ENCODE results near the gene GALNT2. TPM values are rescaled to one million over a fixed set of nuclear protein-coding genes. Genes with fewer than 3 reads are reported as not detected.

Gene GALNT2
- total and polyA plus RNA-seq, 4 donors: 47.5 to 182 (median 114) TPM

DNA sequence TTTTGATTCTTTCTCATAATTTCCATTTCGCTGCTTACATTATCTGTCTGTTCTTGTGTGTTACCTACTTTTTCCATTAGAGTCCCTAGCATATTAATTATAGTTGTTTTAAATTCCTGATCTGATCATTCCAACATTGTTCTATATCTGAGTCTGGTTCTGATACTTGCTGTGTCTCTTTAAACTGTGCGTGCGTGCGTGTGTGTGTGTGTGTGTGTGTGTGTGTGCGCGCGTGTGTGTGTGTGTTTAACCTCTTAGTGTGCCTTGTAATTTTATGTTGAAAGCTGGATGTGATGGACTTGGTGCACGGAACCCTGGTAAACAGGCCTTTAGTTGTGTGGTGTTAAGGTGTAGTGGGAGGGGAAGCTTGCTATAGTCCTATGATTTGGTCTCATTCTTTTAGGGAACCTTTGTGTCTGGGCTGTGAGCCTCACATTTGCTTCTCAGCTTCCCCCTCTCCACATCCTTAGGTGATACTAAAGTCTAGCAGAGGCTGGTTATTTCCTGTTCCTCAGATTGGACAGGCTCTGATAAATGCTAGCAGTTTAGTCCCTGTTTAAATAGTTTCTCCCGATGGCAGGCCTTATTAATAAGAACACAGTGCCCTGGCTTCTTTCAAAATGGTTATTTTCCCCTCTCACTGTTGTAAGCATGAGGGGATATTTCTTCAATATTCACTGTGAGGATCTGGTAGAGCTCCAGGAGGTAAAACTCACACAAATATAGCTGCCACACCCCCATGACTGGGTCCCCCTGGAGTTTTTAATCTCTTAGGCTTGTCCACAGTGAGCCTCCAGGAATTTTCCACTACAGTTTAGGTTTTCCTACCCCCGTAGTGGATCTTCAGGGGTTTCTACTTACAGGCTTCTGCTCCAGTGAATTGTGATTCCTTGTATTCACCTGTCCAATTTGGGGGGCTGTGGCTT is 118.3 kb downstream of the GALNT2 start:
- Histone ChIP-seq H3K36me3 (ENCODE audit: control insufficient read depth in 4 of 4, insufficient read depth in 3 of 4, low read depth in 1 of 4, low read length in 3 of 4) (peaks cover 0 to 4% (median 1%) of the 10 kb centered on the region in 4 donors), H3K9me3 (ENCODE audit: control insufficient read depth in 4 of 4, low read length in 3 of 4) (no peaks in the 10 kb centered on the region), H3K9ac (ENCODE audit: low read depth in 1 of 2, low read length in 2 of 2) (peak overlapping the region; percentile 1 to 82), H3K27ac (ENCODE audit: low read depth in 1 of 2, low read length in 2 of 2) (peak overlapping the region in 1 of 2 donors; percentile 64), H3K4me3 (ENCODE audit: low read depth in 1 of 3, low read length in 3 of 3) (no peak overlapping the region), H3K4me1 (ENCODE audit: control insufficient read depth in 4 of 4, insufficient read depth in 4 of 4, low read length in 3 of 4) (peaks cover 0 to 18% (median 5%) of the 10 kb centered on the region in 4 donors), H3K27me3 (ENCODE audit: control insufficient read depth in 4 of 4, insufficient read depth in 4 of 4, low read length in 3 of 4) (no peaks in the 10 kb centered on the region)
- WGBS: 45% methylated on average over 10 of the region's 10 CpGs
- TF ChIP-seq SP1 (IDR thresholded peaks at IDR 0.05) (no peak), EGR1 (IDR thresholded peaks at IDR 0.05; ENCODE audit: low read depth in 2 of 2) (no peak), YY1 (IDR thresholded peaks at IDR 0.05) (no peak), RAD21 (IDR thresholded peaks at IDR 0.05) (no peak)
- TF ChIP-seq, protein P1, sequence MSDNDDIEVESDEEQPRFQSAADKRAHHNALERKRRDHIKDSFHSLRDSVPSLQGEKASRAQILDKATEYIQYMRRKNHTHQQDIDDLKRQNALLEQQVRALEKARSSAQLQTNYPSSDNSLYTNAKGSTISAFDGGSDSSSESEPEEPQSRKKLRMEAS (IDR thresholded peaks at IDR 0.05): no peak
- DNase-seq (ENCODE audit: low spot score): no peak

DNA sequence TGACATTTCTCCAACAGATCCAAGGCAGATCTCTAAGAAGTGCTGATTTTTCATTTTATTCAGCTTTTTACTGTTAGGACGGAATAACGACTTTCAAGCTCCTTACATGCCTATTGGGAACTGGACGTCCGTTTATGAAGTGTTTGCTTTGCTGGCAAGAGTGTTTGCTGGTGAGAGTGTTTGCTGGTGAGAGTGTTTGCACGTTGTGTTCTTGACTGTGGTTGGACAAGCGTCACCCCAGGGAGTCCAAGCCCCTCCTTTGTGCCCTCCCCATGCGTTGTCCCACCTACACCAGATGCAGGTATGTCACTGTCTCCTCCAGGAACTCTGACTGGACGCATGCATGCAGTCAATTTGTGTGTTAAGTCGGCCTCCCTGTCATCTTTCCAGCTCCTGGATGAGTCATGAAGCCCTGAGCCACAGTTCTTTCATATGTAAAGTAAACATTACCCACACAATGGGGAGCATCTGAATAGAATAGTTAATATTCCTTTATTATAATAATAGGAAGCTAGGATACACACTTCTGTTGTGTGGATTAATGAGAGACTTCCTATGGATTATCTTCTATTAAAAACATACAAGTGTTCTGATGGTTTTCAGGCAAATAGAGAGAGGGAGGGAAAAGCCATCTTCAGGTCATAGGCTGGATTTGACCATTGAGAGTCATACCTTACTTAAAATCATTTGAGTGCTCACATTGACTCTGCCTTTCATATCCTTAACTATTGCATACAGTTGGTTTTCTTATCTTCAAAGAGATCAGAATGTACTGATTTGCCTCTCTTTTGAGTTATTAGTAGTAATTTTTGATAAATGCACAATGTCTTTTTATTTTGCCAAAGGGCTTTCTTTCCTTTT is 119.2 kb downstream of the GALNT2 start:
- Histone ChIP-seq H3K27ac (ENCODE audit: low read depth in 1 of 2, low read length in 2 of 2) (peak overlapping the region in 1 of 2 donors; percentile 64), H3K4me3 (ENCODE audit: low read depth in 1 of 3, low read length in 3 of 3) (no peak overlapping the region), H3K4me1 (ENCODE audit: control insufficient read depth in 4 of 4, insufficient read depth in 4 of 4, low read length in 3 of 4) (peaks cover 0 to 18% (median 5%) of the 10 kb centered on the region in 4 donors), H3K9ac (ENCODE audit: low read depth in 1 of 2, low read length in 2 of 2) (peak overlapping the region; percentile 1 to 82), H3K9me3 (ENCODE audit: control insufficient read depth in 4 of 4, low read length in 3 of 4) (no peaks in the 10 kb centered on the region), H3K36me3 (ENCODE audit: control insufficient read depth in 4 of 4, insufficient read depth in 3 of 4, low read depth in 1 of 4, low read length in 3 of 4) (peaks cover 0 to 2% (median under 1%) of the 10 kb centered on the region in 4 donors), H3K27me3 (ENCODE audit: control insufficient read depth in 4 of 4, insufficient read depth in 4 of 4, low read length in 3 of 4) (no peaks in the 10 kb centered on the region)
- WGBS: 36% methylated on average over 9 of the region's 9 CpGs
- TF ChIP-seq, protein P2, sequence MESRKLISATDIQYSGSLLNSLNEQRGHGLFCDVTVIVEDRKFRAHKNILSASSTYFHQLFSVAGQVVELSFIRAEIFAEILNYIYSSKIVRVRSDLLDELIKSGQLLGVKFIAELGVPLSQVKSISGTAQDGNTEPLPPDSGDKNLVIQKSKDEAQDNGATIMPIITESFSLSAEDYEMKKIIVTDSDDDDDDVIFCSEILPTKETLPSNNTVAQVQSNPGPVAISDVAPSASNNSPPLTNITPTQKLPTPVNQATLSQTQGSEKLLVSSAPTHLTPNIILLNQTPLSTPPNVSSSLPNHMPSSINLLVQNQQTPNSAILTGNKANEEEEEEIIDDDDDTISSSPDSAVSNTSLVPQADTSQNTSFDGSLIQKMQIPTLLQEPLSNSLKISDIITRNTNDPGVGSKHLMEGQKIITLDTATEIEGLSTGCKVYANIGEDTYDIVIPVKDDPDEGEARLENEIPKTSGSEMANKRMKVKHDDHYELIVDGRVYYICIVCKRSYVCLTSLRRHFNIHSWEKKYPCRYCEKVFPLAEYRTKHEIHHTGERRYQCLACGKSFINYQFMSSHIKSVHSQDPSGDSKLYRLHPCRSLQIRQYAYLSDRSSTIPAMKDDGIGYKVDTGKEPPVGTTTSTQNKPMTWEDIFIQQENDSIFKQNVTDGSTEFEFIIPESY (IDR thresholded peaks at IDR 0.05): no peak
- TF ChIP-seq RAD21 (IDR thresholded peaks at IDR 0.05) (peak in 1 of 2 donors; percentile 51), HNF4A (conservative IDR thresholded peaks at IDR 0.05) (peak; percentile 25 to 51), YY1 (IDR thresholded peaks at IDR 0.05) (no peak), SP1 (IDR thresholded peaks at IDR 0.05) (peak; percentile 71), TAF1 (conservative IDR thresholded peaks at IDR 0.05) (no peak), RXRA (IDR thresholded peaks at IDR 0.05) (peak; percentile 31 to 41), GABPA (IDR thresholded peaks at IDR 0.05 in 1 of 2, conservative IDR thresholded peaks at IDR 0.05 in 1 of 2) (no peak), JUND (IDR thresholded peaks at IDR 0.05) (peak; percentile 51 to 84)
- TF ChIP-seq, protein P1 (IDR thresholded peaks at IDR 0.05): no peak
- DNase-seq (ENCODE audit: low spot score): peak; percentile 63

DNA sequence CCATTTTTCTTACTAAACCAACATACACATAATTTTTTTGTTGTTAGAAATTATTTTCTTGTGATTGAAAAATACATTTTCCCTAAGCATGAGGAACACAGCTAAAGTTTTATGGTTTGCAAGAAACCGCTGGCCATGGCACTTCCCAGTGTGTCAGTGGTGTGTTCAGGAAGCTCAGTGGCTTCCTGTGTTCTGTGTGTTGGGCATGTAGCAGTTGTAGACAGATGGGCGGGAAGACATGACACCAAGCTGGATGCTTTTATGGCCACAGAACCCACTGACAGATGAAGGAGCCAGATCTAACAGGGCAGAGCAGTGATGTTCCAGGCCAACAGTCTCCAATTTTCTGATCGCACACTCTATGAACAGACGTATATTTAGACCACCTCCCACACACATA is 119.8 kb downstream of the GALNT2 start:
- Histone ChIP-seq H3K4me1 (ENCODE audit: control insufficient read depth in 4 of 4, insufficient read depth in 4 of 4, low read length in 3 of 4) (peaks cover 0 to 18% (median 5%) of the 10 kb centered on the region in 4 donors), H3K36me3 (ENCODE audit: control insufficient read depth in 4 of 4, insufficient read depth in 3 of 4, low read depth in 1 of 4, low read length in 3 of 4) (peaks cover 0 to 2% (median 0%) of the 10 kb centered on the region in 4 donors), H3K27me3 (ENCODE audit: control insufficient read depth in 4 of 4, insufficient read depth in 4 of 4, low read length in 3 of 4) (no peaks in the 10 kb centered on the region), H3K9me3 (ENCODE audit: control insufficient read depth in 4 of 4, low read length in 3 of 4) (no peaks in the 10 kb centered on the region), H3K27ac (ENCODE audit: low read depth in 1 of 2, low read length in 2 of 2) (no peak overlapping the region), H3K9ac (ENCODE audit: low read depth in 1 of 2, low read length in 2 of 2) (no peak overlapping the region), H3K4me3 (ENCODE audit: low read depth in 1 of 3, low read length in 3 of 3) (no peak overlapping the region)
- WGBS: 77% methylated on average over 4 of the region's 4 CpGs
- peak; percentile 21 for DNase-seq (ENCODE audit: low spot score)
- no peak for TF ChIP-seq RAD21 (IDR thresholded peaks at IDR 0.05)
- TF ChIP-seq RXRA (IDR thresholded peaks at IDR 0.05): no peak
